ENCODE data around the gene PSMB5. TPM values are rescaled to one million over a fixed set of nuclear protein-coding genes. Genes with fewer than 3 reads are reported as not detected.

Gene PSMB5
- total RNA-seq, 4 donors from 2014 or later: 126 to 150 (median 129) TPM

DNA sequence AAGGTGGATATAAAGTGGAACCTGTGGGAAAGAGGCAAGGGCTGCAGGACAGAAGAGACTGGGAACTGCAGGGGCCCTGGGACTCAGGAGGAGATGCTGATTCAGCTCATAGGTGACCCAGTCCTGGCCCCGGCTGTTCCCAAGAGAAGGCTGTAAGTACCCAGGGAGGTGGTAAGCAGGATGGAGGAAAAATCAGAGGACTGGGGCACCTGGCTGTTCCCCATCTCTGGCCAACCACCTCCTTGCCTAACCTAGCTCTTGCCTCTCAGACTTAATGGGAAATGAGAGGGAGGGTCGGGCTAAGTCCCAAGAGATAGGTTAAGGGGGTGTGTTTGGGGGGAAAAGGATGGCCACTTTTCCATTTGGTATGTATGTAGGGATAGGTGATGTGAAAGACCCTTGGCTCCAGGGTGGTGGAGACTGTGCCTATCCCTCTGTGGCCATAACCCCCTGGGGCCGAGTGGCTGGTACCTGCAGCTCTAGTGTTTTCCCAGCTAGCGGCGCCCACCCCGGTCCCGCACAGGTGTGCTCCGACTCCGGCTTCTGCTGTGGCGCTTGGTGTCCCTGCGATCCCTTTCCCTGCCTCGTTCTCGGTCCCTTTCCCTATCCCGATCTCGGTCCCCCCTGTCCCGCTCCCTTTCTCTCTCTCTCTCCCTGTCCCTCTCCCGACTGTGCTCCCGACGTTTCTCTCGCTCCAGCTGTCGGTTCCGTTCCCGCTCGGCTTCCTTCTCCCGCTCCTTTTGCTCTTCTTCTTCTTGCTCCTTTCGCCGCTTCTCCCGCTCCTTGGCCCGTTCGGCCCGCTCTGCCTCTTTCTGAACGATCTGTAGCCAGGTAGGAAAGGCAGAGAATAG lies 24.2 kb upstream of the PSMB5 start:
- TF ChIP-seq, protein P1, sequence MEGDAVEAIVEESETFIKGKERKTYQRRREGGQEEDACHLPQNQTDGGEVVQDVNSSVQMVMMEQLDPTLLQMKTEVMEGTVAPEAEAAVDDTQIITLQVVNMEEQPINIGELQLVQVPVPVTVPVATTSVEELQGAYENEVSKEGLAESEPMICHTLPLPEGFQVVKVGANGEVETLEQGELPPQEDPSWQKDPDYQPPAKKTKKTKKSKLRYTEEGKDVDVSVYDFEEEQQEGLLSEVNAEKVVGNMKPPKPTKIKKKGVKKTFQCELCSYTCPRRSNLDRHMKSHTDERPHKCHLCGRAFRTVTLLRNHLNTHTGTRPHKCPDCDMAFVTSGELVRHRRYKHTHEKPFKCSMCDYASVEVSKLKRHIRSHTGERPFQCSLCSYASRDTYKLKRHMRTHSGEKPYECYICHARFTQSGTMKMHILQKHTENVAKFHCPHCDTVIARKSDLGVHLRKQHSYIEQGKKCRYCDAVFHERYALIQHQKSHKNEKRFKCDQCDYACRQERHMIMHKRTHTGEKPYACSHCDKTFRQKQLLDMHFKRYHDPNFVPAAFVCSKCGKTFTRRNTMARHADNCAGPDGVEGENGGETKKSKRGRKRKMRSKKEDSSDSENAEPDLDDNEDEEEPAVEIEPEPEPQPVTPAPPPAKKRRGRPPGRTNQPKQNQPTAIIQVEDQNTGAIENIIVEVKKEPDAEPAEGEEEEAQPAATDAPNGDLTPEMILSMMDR (IDR thresholded peaks at IDR 0.05): no peak
- ATAC-seq (ENCODE audit: low FRiP score): no peak
- no peak for DNase-seq (ENCODE audit: low spot score)

DNA sequence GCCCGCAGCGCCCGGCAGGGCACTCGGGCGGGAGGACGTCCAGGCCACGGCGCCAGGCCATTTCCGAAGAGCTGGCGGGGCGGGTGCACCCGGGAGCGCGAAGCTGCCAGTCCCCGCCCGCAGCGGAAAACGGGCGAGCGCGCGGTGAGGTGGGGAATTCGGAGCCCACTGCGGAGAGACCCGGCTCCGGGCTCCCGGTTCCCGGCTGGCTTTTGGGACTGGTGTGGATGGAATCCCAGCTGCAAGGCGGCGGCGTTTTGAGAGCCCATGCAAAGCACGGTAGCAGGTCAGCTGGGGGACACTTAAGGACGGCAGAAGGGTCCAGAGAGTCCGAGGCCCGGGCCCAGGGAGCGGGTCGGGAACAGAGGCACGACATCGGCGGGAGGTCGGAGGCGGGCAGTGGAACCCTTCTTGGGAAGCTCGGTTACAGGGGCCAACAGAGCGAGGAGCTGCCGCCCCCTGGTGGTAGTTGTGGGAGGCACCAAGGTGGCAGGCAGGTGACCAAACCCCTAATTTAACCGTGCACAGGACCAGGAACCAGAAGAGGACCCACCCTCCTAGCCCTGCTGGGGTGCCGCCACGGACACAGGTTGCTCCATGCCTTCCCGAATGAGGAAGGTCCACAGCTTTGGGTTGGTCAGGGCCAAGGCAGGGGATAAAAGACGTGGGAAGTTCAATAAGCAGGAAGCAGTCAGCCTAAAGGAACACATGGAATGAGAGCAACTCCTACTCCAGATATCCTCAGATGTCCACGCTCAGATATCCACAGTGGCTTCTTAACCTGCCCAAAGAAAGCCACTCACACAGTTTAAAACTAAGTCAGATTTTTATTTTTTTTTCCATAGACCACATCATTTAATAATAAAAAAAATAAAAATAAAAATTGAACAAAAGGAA lies 23.3 kb upstream of the PSMB5 start:
- ATAC-seq (ENCODE audit: low FRiP score): peak; percentile 69

DNA sequence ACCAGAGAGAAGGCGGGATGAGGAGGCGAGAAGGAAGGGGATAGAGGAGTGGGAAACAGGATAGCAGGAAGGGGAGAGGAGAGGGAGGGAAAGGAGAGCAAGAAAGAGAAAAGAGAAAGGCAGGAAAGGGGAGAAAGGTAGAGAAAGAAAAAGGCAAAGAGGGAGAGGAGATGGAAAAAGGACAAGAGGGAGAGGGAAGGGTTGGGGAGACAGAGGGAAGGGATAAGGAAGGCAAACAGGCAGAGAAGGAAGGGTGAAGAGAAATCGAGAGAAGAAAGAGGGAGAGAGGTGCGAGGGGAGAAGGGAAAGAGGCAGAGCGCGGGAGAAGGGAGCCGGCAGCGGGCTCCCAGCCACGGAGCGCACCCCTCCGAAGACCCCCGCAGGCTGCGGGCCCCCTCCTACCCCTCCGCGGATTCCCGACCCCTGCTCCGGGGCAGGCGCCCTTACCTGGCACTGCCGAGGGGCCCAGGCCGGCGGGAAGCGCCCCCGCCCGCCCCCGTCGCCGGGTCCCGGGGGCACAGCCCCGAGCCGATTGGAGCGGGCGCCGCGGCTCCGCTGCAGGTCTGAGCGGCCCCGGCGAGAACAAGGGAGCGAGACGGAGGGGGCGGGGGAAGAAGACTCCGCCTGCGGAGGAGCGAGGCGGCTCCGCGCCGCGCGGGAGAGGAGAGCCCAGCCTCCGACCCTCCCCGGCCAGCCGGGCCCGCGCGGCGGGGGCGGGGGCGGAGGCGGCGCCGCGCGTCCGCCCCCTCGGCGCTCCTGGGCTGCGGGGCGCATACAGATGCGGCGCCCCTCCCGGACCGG lies 22.5 kb upstream of the PSMB5 start, which contains the start of gene CDH24:
TSS of gene CDH24 (minus strand) at position 565 of the 801 bp plus-strand sequence. CDS start 1,787 bp downstream, outside the sequence.
- ATAC-seq (ENCODE audit: low FRiP score) (peak; percentile 67), DNase-seq (ENCODE audit: low spot score) (no peak)
- TF ChIP-seq, protein P1 (IDR thresholded peaks at IDR 0.05): no peak

More for the DNA sequence above, 23.3 kb upstream of the PSMB5 start:
- TF ChIP-seq, protein P1 (IDR thresholded peaks at IDR 0.05): peak in 2 of 3 donors; percentile 3 to 90
- DNase-seq (ENCODE audit: low spot score): peak; percentile 66

DNA sequence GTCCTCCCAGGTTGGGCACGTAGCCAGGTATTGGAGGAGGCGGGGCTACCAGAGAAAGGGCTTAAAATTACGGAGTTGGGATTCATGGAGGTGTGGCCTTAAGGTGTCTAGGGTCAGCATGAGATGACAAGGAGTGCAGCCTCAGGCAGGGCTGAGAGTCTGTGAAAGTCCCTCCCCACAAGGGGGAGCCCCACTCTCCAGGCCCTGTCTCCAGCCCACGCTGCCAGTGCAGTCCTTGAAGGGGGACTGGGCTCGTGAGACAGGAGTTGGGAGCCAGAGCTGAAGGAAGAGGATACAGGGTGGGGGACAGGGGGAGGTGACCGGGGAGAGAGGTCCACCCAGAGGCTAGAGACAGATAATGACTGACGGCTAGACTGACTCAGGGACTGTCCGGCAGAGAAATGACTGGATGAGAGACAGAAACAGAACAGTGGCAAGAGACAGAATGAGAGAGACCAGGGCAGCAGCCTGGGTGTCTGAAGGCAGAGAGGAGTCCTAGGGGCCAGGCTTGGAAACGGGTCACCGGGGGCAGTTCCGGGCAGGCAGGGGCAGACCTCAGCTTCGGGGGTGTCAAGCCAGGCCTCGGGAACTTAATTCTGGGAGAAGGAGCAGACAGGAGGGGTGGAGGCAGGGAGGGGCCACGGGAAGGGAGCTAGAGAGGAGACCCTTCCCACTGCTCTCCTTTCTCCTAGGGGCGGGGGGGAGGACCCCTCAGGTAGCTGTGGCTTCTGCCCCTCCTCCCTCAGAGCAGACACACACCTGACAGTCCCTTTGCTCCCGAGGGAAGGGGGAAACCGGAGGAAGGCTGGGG lies 21.6 kb upstream of the PSMB5 start:
- peak; percentile 66 for ATAC-seq (ENCODE audit: low FRiP score)
- DNase-seq (ENCODE audit: low spot score): no peak

DNA sequence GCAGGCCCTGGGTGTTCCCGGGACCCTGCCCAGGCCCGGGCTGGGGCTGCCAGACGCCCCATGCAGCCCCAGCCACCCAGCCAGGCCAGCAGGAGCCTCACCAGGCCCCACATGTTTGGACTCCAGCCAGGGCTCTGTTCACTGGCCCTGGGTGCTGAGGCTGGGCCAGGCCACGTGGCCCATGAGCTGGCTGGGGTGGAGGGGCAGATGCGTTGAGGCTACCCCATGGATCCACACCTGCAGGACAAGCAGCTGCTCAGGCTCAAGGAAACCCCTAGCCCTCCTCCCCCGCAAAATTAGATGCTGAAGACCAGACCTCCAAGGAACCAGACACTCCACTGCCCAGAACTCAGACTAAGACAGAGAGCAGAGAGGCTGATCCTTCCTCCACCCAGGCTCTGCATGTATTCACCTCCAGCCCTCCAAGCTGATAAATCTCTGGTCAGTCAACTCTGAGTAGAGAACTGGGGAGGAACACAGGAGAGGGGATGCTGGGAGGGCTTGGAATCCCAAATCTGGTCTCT lies 21.0 kb upstream of the PSMB5 start:
- no peak for DNase-seq (ENCODE audit: low spot score)
- ATAC-seq (ENCODE audit: low FRiP score): no peak
- TF ChIP-seq, protein P1 (IDR thresholded peaks at IDR 0.05): no peak

More for the DNA sequence above, 21.6 kb upstream of the PSMB5 start:
- TF ChIP-seq, protein P1 (IDR thresholded peaks at IDR 0.05): peak in 2 of 3 donors; percentile 36 to 61

All from omental fat pad (tissue), 4 donors.